NCI-H748 (cell line): Measurements from ENCODE around the gene ENDOD1.

Experiments
- DNase-seq: peaks from one replicate; lab custom pipeline; 2025; ENCODE audit not compliant: unreplicated experiment; lab: John Stamatoyannopoulos, UW

Gene ENDOD1

GRCh38 chr11:95076416-95076815 lies 13.2 kb upstream of the ENDOD1 start:
- no peak for DNase-seq

- no peak for DNase-seq
These were observed 12.7 kb upstream of the ENDOD1 start for GRCh38 chr11:95076981-95077380.

GRCh38 chr11:95078526-95078925 lies 11.1 kb upstream of the ENDOD1 start:
- DNase-seq: no peak

- DNase-seq: no peak
These were observed 8.6 kb upstream of the ENDOD1 start for GRCh38 chr11:95081010-95081409.

- DNase-seq: no peak
These were observed 8.2 kb upstream of the ENDOD1 start for GRCh38 chr11:95081412-95081811.

GRCh38 chr11:95082576-95083001 lies 7.1 kb upstream of the ENDOD1 start:
- DNase-seq: no peak

- DNase-seq: no peak
These were observed 5.1 kb upstream of the ENDOD1 start for GRCh38 chr11:95084509-95084908.

- no peak for DNase-seq
These were observed 4.4 kb upstream of the ENDOD1 start for GRCh38 chr11:95085117-95085816.

- no peak for DNase-seq
These were observed 3.5 kb upstream of the ENDOD1 start for GRCh38 chr11:95086151-95086550.

- DNase-seq: no peak
These were observed 2.6 kb upstream of the ENDOD1 start for GRCh38 chr11:95086836-95087570.

- no peak for DNase-seq
These were observed 563 bp upstream of the ENDOD1 start for GRCh38 chr11:95088946-95089619.

GRCh38 chr11:95091663-95092180 lies 2.1 kb downstream of the ENDOD1 start:
- no peak for DNase-seq

GRCh38 chr11:95092549-95093324 lies 3.1 kb downstream of the ENDOD1 start:
- no peak for DNase-seq

- peak; percentile 2 for DNase-seq
These were observed 3.9 kb downstream of the ENDOD1 start for GRCh38 chr11:95093548-95093947.

GRCh38 chr11:95095858-95096587 lies 6.4 kb downstream of the ENDOD1 start:
- DNase-seq: no peak

- no peak for DNase-seq
These were observed 7.6 kb downstream of the ENDOD1 start for GRCh38 chr11:95097209-95097608.

- DNase-seq: no peak
These were observed 9.2 kb downstream of the ENDOD1 start for GRCh38 chr11:95098826-95099225.

- DNase-seq: no peak
These were observed 10.6 kb downstream of the ENDOD1 start for GRCh38 chr11:95100191-95100648.

GRCh38 chr11:95100856-95101507 lies 11.3 kb downstream of the ENDOD1 start:
- no peak for DNase-seq

- no peak for DNase-seq
These were observed 12.3 kb downstream of the ENDOD1 start for GRCh38 chr11:95101935-95102334.
